GM19328 (cell line): ENCODE data around the gene NMT1.
"Not testable (repeated sequence)": the region's sequence is repeated elsewhere in the genome, so short reads cannot be mapped to it uniquely, and the experiment has no call there.

Experiments used
- ATAC-seq: cut with Tn5 transposase; IDR thresholded peaks from one replicate; pipeline ENCODE4 v1.9.1; 2021; ENCODE audit warnings: mild to moderate bottlenecking, moderate library complexity; ENCODE audit not compliant: unreplicated experiment

NMT1 gene

GRCh38 chr17:45117848-45118646, 56.9 kb downstream of the NMT1 start:
- ATAC-seq, result no peak

- no peak for ATAC-seq
These were observed 57.6 kb downstream of the NMT1 start for GRCh38 chr17:45118691-45119090.

GRCh38 chr17:45119964-45120363, 58.8 kb downstream of the NMT1 start:
- ATAC-seq, result no peak

GRCh38 chr17:45120558-45120957, 59.4 kb downstream of the NMT1 start:
- no peak for ATAC-seq

GRCh38 chr17:45121055-45121454, 59.9 kb downstream of the NMT1 start:
- no peak for ATAC-seq

- no peak for ATAC-seq
These were observed 62.1 kb downstream of the NMT1 start for GRCh38 chr17:45123076-45123770.

- ATAC-seq, result no peak
These were observed 63.0 kb downstream of the NMT1 start for GRCh38 chr17:45123930-45124796.

- ATAC-seq, result not testable (repeated sequence)
These were observed 63.6 kb downstream of the NMT1 start for GRCh38 chr17:45124797-45125122.

- ATAC-seq, result no peak
These were observed 64.4 kb downstream of the NMT1 start for GRCh38 chr17:45125509-45125908.

GRCh38 chr17:45127207-45127547, 66.1 kb downstream of the NMT1 start:
- ATAC-seq, result no peak

GRCh38 chr17:45127548-45128300, 66.6 kb downstream of the NMT1 start:
- ATAC-seq, result no peak

- ATAC-seq, result no peak
These were observed 67.2 kb downstream of the NMT1 start for GRCh38 chr17:45128331-45128730.

- no peak for ATAC-seq
These were observed 67.9 kb downstream of the NMT1 start for GRCh38 chr17:45128989-45129388.

GRCh38 chr17:45129426-45129939, 68.4 kb downstream of the NMT1 start:
- ATAC-seq, result no peak

GRCh38 chr17:45129940-45130680, 69.0 kb downstream of the NMT1 start:
- no peak for ATAC-seq

GRCh38 chr17:45130681-45131615, 69.8 kb downstream of the NMT1 start:
- ATAC-seq, result no peak

- ATAC-seq, result no peak
These were observed 70.7 kb downstream of the NMT1 start for GRCh38 chr17:45131616-45132319.

GRCh38 chr17:45132320-45132571, 71.1 kb downstream of the NMT1 start, which contains the start of gene PLCD3:
TSS of gene PLCD3 (minus strand) at chr17:45132515. CDS start at chr17:45132410, 105 bp downstream.
- no peak for ATAC-seq
